Head of caudate nucleus (tissue), 42 donors: ENCODE data around the gene C1QTNF6.

ENCODE experiments used
- DNase-seq, 42 donors: peaks; one replicate each; pipeline versions ENCODE4 v3.0.0 to v3.0.0-alpha.2; 2020 to 2021; ENCODE audit warnings: mixed read lengths in 7 of 42
- intact Hi-C: fragments of 100-400 bp; cut with DNase I; formaldehyde crosslinking; loops from one replicate; pipeline ENCODE4 v1.15.0; 2022

C1QTNF6 gene

DNA sequence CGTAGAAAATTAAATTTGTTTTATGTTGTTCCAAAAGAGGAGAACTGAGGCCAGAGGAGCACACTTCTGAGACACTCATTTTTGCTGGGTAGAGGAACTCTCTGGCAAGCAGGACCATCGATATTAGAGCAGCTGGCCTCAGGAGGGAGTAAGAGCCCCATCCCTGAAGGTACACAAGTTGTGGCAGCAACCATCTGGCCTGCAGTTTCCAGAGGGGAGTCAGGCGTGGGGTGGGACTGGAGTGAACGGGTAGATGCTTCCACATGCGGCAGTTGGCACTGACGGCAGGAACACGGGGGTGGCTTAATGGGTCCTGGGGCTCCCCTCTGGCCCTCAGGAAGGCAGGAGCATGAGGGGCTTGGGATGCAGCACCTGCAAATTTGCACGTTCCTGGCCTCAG lies 37.4 kb upstream of the C1QTNF6 start:
- intact Hi-C loops, result no loop called here
- no peak for DNase-seq

DNA sequence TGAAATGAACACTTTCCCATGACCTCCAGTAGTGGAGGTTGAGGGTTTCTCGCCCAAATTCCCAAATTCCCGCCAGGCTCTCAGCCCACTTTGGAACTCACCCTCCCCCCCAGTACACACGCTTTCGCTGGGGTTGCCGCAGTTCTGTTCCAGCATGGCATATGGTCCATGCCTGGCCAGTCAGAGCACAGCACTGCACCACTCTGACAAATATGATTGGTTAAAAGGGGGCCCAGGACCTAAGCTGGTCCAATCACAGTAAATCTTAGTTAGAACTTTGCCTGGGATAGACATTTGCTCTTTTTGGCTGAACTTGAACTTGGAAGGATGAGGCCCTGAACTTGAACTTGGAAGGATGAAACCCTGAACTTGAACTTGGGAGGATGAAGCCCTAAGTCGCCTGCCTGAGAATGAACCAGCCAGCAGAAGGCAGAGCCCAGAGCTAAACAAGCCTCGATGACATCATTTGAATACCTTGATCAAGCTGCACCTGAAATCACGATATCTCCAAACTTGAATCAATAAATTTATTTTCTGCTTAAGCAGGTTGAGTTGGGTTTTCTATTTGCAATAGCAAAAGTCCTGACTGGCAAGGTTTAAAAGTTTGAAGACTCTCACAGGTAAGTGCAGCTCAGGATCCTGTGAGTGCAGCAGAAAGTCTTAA lies 36.8 kb upstream of the C1QTNF6 start:
- DNase-seq, result no peak
- intact Hi-C loops, result no loop called here

DNA sequence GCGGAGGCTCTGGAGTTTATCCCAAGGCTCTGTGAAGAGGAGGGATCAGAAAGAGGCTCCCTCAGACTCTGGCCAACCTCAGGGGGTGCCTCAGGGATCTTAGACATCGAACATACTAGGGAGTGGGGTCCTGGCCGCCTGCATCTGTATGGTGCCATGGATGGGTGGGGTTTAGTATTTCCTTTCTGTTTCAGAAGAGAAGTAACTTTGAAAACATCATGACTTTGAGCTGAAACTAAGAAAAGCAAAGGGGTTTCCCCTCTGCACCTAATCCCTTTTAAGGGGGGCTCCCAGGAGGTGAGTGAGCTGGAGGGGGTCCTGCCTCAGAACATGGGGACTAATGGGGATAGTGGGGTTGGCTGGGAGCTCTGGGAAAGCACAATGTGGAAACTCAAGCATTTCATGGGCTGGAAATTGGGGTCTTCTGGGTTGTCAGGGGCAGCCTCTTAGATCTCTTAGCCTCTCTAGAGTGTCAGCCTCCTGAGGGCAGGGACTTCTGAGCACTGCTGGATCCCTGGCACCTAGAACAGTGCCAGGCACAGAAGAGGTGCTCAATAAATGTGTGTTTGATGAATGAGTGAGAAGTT lies 36.0 kb upstream of the C1QTNF6 start:
- intact Hi-C loops, result no loop called here
- DNase-seq, result no peak

DNA sequence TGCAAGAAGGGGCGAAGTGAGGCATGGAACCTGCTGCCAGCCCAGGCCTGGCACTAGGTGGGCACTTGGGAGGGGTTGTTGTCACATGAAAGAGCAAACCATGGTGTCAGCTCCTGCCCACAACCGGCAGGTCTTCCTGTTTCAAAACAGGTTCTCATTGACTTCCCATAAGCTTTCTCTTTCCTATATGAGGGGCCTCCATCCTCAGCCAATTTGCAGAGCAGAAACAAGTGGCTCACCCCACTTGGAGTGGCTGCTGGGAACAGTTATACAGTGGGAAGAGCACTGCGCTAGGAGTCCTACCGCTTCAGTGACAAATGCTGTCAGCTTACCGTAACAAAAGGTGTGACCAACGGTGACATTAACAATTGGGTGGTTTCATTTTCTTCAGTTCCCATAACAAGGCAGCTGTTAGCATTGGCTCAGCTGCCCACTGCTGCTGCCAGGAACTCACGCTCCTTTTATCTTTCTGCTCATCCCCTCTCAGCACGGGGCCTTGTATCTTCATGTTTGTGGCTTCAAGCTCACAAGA lies 34.5 kb upstream of the C1QTNF6 start:
- DNase-seq, result no peak
- intact Hi-C loops, result no loop called here

DNA sequence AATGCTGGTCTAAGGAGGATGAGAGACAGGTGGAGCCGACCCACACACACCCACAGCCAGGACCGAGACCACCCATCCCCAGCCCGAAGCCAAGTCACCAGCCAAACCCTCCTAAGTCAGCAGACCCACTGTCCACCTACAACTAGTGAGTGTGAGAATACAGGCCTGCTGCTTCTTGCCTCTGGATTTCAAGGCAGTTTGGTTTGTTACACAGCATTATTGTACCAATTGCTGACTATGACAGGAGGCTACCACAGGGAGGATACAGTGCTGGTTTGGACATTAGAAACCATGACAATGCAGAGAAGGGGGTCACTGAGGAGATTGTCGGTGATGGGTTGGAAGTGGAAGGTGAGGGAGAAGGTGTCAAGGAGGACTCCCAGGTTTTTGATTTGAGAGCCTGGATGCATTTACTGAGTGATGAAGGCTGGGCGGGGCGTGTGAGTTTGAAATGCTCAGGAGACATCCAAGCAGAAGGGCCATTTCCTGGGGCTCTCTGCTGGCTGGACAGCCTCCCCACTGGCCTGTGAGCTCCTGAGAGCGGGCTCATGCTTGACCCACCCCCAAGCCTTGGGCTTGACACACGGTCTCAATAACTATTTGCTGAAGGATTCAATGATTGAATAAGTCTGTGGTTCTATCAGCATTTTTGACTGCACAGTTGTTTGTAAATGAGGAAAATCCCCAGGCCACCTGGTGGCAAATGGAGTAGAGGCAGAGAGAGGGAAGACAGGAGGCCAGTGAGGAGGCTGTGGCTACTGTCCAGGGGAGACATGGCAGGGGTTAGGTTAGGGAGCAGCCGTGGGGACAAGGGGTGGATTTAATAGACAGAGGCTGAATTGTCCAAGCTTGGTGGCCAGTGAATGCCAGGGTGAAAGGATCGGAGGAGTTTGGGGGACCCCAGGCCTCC lies 33.6 kb upstream of the C1QTNF6 start:
- intact Hi-C loops, result no loop called here
- DNase-seq, result no peak

DNA sequence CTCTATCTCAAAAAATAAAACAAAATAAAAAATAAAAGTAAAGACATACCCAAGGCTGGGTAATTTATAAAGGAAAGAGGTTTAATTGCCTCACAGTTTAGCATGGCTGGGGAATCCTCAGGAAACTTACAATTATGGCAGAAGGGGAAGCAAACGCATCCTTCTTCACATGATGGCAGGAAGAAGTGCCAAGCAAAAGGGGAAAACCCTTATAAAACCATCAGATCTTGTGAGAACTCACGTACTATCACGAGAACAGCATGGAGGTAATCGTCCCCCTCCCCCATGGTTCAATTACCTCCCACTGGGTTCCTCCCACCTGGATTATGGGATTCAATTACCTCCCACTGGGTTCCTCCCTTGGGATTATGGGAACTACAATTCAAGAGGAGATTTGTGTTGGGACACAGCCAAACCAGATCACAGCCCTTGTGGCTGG lies 32.5 kb upstream of the C1QTNF6 start:
- no peak for DNase-seq
- intact Hi-C loops, result no loop called here

DNA sequence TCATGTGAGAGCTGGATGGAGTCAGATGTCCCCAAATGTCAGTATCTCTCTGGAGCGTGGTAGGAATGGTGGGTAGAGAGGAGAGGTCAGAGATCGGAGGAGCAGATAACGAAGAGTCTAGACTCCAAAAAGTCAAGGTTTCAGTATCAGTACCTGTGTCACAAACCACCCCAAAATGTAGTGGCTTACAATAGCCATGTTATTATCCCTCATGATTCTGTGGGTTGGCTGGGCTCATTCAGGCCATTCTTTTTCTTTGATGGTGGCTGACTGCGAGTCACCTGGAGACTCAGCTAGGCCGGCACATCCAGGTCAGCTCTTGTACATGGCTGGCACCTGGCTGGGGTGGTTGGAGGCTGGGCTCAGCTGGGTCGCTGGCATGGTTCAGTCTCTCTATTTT lies 31.5 kb upstream of the C1QTNF6 start:
- DNase-seq, result no peak
- intact Hi-C loops, result no loop called here

DNA sequence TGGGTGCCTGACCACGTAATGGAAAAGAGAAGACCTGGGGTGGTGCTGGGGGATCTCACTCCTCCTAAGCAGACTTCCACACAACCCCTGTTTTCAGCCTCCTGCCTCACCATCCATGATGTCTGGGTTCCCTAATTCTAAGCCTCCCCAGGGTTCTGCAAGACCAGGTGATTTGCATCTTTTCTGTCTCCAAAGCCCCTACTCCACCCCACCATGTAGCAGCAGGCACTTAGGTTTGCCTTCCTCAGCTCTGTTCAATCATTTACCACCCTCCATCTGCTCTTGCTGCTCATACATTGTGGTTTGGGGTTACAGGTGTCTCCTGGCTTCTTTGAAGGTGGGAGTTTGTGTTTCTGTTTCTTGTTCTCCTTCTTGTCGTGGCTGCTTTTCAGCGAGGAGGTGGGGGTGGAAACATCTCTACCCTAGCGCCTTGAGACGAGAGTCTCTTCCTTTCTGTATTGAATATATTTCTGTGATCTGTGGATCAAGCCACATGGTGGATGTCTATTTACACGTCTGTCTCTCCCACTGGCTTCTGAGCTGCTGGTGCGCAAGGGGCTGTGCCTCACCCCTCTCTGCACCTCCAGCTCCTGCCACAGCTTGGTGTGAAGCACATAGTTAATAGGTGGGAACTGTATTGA lies 30.8 kb upstream of the C1QTNF6 start:
- DNase-seq, result no peak
- intact Hi-C loops, result no loop called here

DNA sequence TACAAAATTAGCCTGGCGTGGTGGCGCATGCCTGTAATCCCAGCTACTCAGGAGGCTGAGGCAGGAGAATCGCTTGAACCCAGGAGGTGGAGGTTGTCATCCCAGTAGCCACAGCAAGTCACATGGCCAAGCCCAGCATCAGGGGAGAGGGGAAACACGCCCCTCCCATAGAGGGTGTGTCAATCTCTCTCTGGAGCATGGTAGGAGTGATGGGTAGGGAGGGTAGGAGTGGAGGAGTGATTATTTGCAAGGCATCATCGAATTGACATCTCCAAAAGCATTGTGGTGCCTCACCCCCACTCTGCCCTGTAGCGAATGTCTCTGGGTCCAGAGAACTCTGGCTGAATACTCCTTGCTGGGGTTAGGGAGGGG lies 30.3 kb upstream of the C1QTNF6 start:
- no peak for DNase-seq
- intact Hi-C loops, result no loop called here

DNA sequence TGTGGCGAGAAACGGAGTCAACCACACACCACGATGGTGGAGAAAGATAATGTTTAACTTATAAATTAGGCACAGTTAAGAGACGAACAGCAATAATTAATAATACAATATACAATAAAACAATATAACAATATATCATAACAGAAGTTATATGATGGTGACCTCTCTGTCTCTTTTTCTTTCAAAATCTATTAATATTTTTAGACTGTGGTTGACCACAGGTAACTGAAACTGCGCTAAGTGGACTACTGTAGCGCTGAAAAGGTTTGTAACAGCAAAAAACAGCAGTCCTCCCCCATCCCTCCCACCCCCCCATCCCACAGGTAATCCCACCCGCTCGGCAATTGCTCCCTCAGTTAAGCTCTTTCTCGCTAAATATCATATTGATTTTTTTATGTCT lies 27.8 kb upstream of the C1QTNF6 start:
- intact Hi-C loops, result no loop called here

DNA sequence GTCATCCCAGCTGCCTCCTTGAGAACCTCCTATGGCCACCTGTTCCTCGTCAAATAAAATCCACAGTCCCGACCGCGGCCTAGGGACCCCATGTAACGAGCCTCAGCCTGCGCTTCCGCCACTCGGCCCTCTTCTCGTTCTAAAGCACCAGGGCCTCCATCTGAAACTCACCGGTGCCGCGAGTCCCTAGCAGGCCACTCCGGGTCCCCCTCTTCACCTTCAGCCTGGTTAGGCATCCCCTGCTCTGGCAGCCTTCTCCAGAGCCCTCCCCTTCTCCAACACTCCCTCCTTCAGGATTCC lies 26.6 kb upstream of the C1QTNF6 start:
- intact Hi-C loops, result no loop called here
- DNase-seq, result no peak

More for the DNA sequence above, 27.8 kb upstream of the C1QTNF6 start:
- DNase-seq, result no peak

DNA sequence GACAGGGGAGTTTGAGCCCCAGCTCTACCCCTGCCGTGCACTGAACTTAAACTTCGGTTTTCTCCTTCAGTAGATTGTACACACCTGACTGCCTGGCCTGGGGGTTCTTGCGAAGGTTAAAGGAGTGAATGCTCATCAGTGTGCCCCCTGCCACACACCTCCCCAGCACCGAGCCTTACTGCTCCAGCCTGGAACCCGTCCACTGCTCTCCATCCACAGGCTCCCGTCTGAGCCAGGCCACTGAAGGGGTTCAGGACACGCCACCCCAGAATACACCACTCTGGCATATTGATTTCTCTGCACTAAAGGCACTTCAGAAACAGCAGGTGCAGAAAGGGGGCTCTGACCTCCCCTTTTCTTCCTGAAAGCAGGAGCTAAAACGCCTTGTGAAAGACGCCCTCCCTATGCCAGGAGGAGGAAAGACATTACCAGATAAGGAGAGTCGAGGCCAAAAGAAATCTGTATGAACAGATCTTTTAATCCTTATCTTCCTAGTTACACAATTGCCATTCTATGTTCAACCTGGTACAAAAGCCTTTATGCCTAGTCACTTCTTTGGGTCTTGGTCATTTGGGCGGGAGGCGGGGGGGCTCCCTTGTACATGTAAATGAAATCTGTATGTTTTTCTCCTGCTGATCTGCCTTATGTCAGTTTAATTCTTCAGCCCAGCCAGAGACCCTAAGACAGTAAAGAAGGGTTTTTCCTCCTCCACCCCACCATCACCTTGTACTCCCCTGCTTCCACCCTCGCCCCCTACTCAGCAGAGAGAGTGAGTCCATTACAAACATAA lies 26.1 kb upstream of the C1QTNF6 start:
- DNase-seq, result no peak
- intact Hi-C loops, result no loop called here

DNA sequence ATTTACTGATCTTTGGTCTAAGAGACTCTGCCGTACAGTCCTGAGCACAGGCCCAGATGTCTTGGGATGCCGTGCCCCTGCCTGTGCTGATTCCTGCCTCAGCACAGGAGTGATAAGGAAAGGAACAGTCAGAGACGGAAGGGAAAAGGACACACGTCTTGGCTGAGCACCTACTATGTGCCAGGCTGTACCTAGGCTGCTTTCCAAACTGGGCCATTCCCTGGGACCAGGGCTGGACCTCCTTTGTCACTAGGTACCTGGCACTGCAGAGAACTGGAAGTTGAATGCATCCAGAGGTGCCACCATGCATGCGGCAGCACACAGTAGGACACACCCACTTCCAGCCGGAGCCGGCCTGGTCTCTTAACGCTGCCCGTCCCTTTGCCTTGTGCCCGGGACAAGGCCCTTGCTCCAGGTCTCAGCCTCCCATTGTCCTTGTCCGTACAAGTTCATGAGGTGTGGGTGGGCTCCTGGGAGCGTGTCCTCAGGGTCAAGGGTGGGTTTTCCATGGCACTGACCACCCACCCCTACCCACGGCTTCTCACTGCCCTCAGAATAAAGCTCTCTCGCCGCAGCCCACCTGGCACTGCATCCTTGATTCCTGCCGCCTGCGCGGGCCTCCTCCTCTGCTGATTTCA lies 25.3 kb upstream of the C1QTNF6 start:
- peak in 1 of 42 donors; percentile 14 for DNase-seq
- intact Hi-C loops, result no loop called here

DNA sequence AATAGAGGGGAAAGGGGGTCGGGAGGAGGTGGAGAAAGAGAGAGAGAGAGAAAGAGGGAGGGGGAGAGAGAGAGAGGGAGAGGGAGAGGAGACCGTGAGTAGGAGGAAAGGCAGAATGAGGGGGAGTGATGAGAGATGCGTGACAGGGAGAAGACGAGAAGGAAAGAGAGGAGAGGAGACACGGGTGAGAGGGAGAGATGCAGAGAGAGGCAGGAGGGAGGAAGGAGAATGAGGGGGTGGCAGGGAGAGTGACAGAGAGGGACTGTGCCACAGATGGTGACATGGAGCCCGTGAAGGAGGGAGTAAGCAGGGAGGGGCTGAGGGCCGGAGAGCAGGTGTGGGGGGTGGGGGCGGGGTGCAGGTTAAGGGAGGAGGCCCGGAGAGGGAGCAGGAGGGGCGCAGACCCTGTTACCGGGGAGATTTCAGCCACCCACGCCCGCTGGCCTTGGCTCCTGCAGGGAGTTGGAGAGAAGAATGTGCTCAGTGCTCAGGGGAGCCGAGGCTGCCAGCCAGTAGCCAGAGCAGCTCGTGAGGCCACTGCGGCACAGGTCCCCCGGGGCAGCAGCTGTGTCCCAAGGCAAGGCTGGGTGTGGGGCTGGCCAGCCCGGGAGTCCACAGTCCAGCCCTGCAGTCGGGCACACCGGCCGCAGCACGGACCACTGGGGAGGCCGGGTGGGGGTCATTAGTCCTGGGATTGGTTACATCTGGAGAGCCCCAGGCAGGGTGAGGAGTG lies 24.3 kb upstream of the C1QTNF6 start, which contains the start of gene SSTR3:
SSTR3 (minus strand) TSS at position 304 of the 733 bp plus-strand sequence. CDS start 4,674 bp downstream, outside the sequence.
- intact Hi-C loops, result no loop called here
- peak in 3 of 42 donors; percentile 14 to 19 (median 18) for DNase-seq

DNA sequence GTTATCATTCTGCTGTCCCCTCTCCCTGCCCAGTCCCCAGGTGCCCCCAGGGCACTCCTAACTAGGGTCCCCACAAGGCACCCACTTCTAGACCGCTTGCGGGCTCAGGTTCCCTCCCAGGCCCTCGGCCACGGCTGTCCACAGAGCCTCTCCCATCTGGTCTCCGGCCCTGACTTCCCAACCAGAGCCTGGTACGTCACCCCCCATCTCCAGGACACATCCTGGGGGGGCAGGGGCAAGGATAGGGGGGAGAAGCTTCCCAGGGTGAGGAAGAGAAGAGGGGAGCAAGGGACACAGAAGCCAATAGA lies 23.8 kb upstream of the C1QTNF6 start:
- intact Hi-C loops, result no loop called here
- peak in 2 of 42 donors; percentile 8 to 24 for DNase-seq

DNA sequence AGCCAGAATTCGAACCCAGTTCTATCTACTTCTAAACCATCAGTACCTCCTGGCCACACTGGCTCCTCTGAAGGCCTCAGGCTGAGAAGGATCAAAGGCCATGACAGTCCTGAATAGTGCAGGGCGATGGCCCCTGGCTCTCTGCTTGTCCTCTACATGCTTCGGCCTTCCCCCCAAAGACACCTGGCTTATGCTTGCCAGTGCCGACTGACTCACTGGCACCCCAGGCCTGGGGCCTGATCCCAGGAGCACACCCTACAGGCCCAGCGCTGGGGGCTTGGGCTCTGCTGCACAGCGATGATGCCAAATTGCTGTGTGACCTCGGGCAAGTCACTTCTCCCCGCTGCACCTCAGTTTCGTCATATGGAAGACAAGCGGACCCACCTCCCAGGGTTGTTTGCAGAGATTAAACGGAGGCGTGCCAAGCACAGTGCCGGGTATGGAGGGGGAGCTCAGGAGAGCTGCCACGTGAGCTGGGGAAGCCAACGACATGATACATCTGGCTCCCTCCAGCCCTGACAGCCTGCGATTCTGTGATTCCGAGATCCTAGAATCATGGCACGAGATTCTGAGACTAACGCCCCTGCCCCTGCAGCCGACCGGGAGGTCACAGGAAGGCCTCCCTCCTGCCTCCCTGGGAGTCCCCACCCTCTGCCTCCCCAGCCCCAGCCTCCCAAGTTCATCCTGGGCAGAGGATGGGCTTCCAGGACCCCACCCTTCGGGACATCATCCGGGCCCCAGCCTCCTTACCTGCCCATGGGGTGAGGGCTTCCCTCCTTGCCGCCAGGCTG lies 23.2 kb upstream of the C1QTNF6 start:
- peak in 4 of 42 donors; percentile 15 to 58 (median 30) for DNase-seq
- intact Hi-C loops, result no loop called here
